ENCODE results near the gene ATP2C1. TPM values are rescaled to one million over a fixed set of nuclear protein-coding genes. Genes with fewer than 3 reads are reported as not detected.

Gene ATP2C1
- total and polyA plus RNA-seq, 2 donors from 2014 or later: 46.8 to 102 TPM

GRCh38 chr3:130900959-130901358, 7.1 kb downstream of the ATP2C1 start:
- no peak overlapping the region for H3K27ac ChIP-seq (ENCODE audit: low read depth in 2 of 2, low read length in 2 of 2)
- peak in 1 of 5 donors; percentile 10 for DNase-seq
- intact Hi-C loops (cut with DNase I): no loop called here
- no peaks in the 10 kb centered on the region for H3K9me3 ChIP-seq (ENCODE audit: control insufficient read depth in 2 of 3, insufficient read depth in 1 of 3, low read length in 3 of 3)
- peaks cover 4 to 10% (median 5%) of the 10 kb centered on the region in 3 donors for H3K4me1 ChIP-seq (ENCODE audit: control insufficient read depth in 2 of 3, insufficient read depth in 2 of 3, low read depth in 1 of 3, low read length in 3 of 3)
- no peak for FAIRE-seq
- H3K36me3 ChIP-seq (ENCODE audit: control insufficient read depth in 2 of 3, insufficient read depth in 3 of 3, low read length in 3 of 3): no peaks in the 10 kb centered on the region
- H3K9ac ChIP-seq (ENCODE audit: low read length in 3 of 3): no peak overlapping the region
- no peaks in the 10 kb centered on the region for H3K27me3 ChIP-seq (ENCODE audit: control insufficient read depth, insufficient read depth, low read length)
- TF ChIP-seq CTCF (IDR thresholded peaks at IDR 0.05; ENCODE audit: borderline replicate concordance, extremely low read depth, insufficient read depth): no peak
- no peak overlapping the region for H3K4me3 ChIP-seq (ENCODE audit: low read length in 3 of 3)

- Histone ChIP-seq H3K27ac (ENCODE audit: low read depth in 2 of 2, low read length in 2 of 2) (no peak overlapping the region), H3K9me3 (ENCODE audit: control insufficient read depth in 2 of 3, insufficient read depth in 1 of 3, low read length in 3 of 3) (no peaks in the 10 kb centered on the region), H3K4me3 (ENCODE audit: low read length in 3 of 3) (no peak overlapping the region), H3K27me3 (ENCODE audit: control insufficient read depth, insufficient read depth, low read length) (no peaks in the 10 kb centered on the region), H3K36me3 (ENCODE audit: control insufficient read depth in 2 of 3, insufficient read depth in 3 of 3, low read length in 3 of 3) (no peaks in the 10 kb centered on the region), H3K9ac (ENCODE audit: low read length in 3 of 3) (no peak overlapping the region), H3K4me1 (ENCODE audit: control insufficient read depth in 2 of 3, insufficient read depth in 2 of 3, low read depth in 1 of 3, low read length in 3 of 3) (peaks cover 4 to 10% (median 5%) of the 10 kb centered on the region in 3 donors)
- intact Hi-C loops (cut with DNase I): no loop called here
- DNase-seq (no peak), FAIRE-seq (no peak)
- no peak for TF ChIP-seq CTCF (IDR thresholded peaks at IDR 0.05; ENCODE audit: borderline replicate concordance, extremely low read depth, insufficient read depth)
These were observed 7.8 kb downstream of the ATP2C1 start for GRCh38 chr3:130901463-130902204.

- Histone ChIP-seq H3K9me3 (ENCODE audit: control insufficient read depth in 2 of 3, insufficient read depth in 1 of 3, low read length in 3 of 3) (no peaks in the 10 kb centered on the region), H3K4me1 (ENCODE audit: control insufficient read depth in 2 of 3, insufficient read depth in 2 of 3, low read depth in 1 of 3, low read length in 3 of 3) (peaks cover 4 to 10% (median 5%) of the 10 kb centered on the region in 3 donors), H3K27me3 (ENCODE audit: control insufficient read depth, insufficient read depth, low read length) (no peaks in the 10 kb centered on the region), H3K4me3 (ENCODE audit: low read length in 3 of 3) (no peak overlapping the region), H3K36me3 (ENCODE audit: control insufficient read depth in 2 of 3, insufficient read depth in 3 of 3, low read length in 3 of 3) (no peaks in the 10 kb centered on the region), H3K9ac (ENCODE audit: low read length in 3 of 3) (no peak overlapping the region), H3K27ac (ENCODE audit: low read depth in 2 of 2, low read length in 2 of 2) (no peak overlapping the region)
- TF ChIP-seq CTCF (IDR thresholded peaks at IDR 0.05; ENCODE audit: borderline replicate concordance, extremely low read depth, insufficient read depth): no peak
- intact Hi-C loops (cut with DNase I): no loop called here
- FAIRE-seq: no peak
- DNase-seq: no peak
These were observed 9.6 kb downstream of the ATP2C1 start for GRCh38 chr3:130903412-130903908.

Measured in kidney (tissue), 14 donors.